AG04450 (cell line): ENCODE results near the gene DEFB128. TPM values are rescaled to one million over a fixed set of nuclear protein-coding genes. Genes with fewer than 3 reads are reported as not detected.

Experiments
- CTCF ChIA-PET: fragments of 300-600, 350-600 bp; formaldehyde crosslinking; extraction: SDS; loops from one replicate; lab custom pipeline; 2022; ENCODE audit warnings: antibody characterized with exemption, inconsistent platforms; lab: Charles Lee
- POLR2A ChIA-PET: fragments of 350-600 bp; formaldehyde crosslinking; extraction: SDS; loops from one replicate; lab custom pipeline; 2021; ENCODE audit warnings: antibody characterized with exemption, inconsistent platforms; lab: Yijun Ruan, JAX
- DNase-seq: peaks from one replicate; pipeline ENCODE4 v3.0.0-alpha.2; 2011; ENCODE audit warnings: low read depth, low spot score
- H3K27ac ChIP-seq: one replicate; pipeline ENCODE4 v1.5.1; 2012; ENCODE audit warnings: low read depth, low read length, control low read depth
- H3K27me3 ChIP-seq: one replicate; pipeline ENCODE4 v1.6.0; 2012; ENCODE audit warnings: low read length; ENCODE audit not compliant: control insufficient read depth, insufficient read depth
- H3K4me3 ChIP-seq: 2 replicates; pipeline ENCODE4 v1.5.1; 2011; ENCODE audit warnings: mild to moderate bottlenecking, low read depth, low read length, control low read depth
- H3K9me3 ChIP-seq: 2 replicates; pipeline ENCODE4 v1.5.1; 2012; ENCODE audit warnings: low read length; ENCODE audit not compliant: control insufficient read depth, insufficient read depth
- polyA plus RNA-seq: library from polyadenylated mRNA; depleted of rRNA; stranded (reverse); fragments of >200 nt; gene quantifications from 2 replicates; pipeline ENCODE4 v1.2.3, GENCODE V29; 2011
- TF ChIP-seq, protein P1 (sequence below): IDR thresholded peaks from 2 replicates; pipeline ENCODE4 v1.5.1; 2011; ENCODE audit warnings: low read depth, low read length, control low read depth, inconsistent platforms

DEFB128 gene
- polyA plus RNA-seq, 1 experiment = not detected

DNA sequence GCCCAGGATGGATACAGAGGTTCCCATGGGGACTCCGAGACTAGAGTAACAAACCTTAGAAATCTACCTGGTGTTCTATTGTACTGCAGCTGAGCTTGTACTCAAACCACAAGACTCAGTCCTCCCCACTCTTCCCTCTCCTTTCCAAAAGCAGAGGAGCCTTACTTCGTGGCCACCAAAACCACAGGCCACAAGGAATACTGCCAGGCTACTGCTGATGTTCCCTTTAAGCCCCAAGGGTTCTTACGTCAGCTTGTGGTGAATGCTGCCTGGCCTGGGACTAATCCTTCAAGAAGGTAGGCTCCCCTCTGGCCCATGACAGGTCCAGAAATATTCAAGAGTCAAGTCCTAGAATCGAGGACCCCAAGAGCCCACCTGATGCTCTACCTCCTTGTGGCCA is 10.5 kb upstream of the DEFB128 start:
- DNase-seq = no peak
- POLR2A ChIA-PET = no interaction called here
- TF ChIP-seq, protein P1, sequence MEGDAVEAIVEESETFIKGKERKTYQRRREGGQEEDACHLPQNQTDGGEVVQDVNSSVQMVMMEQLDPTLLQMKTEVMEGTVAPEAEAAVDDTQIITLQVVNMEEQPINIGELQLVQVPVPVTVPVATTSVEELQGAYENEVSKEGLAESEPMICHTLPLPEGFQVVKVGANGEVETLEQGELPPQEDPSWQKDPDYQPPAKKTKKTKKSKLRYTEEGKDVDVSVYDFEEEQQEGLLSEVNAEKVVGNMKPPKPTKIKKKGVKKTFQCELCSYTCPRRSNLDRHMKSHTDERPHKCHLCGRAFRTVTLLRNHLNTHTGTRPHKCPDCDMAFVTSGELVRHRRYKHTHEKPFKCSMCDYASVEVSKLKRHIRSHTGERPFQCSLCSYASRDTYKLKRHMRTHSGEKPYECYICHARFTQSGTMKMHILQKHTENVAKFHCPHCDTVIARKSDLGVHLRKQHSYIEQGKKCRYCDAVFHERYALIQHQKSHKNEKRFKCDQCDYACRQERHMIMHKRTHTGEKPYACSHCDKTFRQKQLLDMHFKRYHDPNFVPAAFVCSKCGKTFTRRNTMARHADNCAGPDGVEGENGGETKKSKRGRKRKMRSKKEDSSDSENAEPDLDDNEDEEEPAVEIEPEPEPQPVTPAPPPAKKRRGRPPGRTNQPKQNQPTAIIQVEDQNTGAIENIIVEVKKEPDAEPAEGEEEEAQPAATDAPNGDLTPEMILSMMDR = no peak
- H3K9me3 ChIP-seq = no peaks in the 10 kb centered on the region
- H3K27ac ChIP-seq = no peak overlapping the region
- no peak overlapping the region for H3K4me3 ChIP-seq
- H3K27me3 ChIP-seq = peaks cover 3% of the 10 kb centered on the region
- CTCF ChIA-PET = no interaction called here

DNA sequence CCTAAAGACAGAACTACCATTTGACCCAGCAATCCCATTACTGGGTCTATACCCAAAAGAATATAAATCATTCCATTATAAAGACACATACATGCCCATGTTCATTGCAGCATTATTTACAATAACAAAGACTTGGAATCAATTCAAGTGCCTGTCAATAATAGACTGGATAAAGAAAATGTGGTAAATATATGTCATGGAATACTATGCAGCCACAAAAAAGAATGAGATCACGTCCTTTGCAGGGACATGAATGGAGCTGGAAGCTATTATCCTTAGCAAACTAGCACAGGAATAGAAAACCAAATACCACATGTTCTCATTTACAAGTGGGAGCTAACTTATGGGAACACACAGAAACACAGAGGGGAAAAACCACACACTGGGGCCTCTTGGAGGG is 8.7 kb upstream of the DEFB128 start:
- TF ChIP-seq, protein P1 = no peak
- Histone ChIP-seq H3K9me3 (no peaks in the 10 kb centered on the region), H3K4me3 (no peak overlapping the region), H3K27me3 (peaks cover 3% of the 10 kb centered on the region), H3K27ac (no peak overlapping the region)
- ChIA-PET POLR2A (no interaction called here), CTCF (no interaction called here)
- DNase-seq = no peak

DNA sequence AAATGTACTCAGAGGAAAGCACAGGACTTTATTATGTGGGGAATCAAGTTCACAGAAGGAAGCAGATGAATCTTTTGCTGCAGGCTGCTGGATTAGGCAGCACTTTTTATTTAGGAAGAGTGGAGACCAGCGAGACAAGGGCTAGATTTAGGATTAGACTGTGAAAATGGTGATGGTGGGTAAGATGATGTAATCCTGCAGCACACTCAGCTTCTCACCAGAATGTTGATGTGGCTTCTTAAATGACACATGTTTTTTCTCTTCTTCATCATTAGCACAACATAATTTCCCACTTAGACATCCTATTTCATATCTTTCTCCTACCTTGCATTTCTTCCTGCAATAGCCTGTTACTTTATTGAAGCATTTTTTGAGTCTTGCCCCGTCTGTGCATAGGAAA is 1.8 kb downstream of the DEFB128 start:
- POLR2A ChIA-PET = no interaction called here
- Histone ChIP-seq H3K4me3 (no peak overlapping the region), H3K9me3 (no peaks in the 10 kb centered on the region), H3K27ac (no peak overlapping the region), H3K27me3 (no peaks in the 10 kb centered on the region)
- CTCF ChIA-PET = no interaction called here
- TF ChIP-seq, protein P1 = no peak
- DNase-seq = no peak

DNA sequence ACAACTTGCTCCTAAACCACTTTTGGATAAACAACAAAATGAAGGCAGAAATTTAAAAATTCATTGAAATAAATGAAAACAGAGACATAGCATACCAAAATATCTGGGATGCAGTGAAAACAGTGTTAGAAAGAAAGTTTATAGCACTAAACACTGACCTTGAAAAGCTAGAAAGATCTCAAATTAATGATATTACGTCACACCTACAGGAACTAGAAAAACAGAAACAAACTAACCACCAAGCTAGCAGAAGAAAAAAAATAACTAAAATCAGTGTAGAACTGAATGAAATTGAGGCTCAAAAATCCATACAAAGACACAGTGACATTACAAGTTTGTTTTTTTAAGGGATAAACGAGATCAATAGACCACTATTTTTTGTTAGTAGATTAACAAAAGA is 5.2 kb downstream of the DEFB128 start:
- H3K27me3 ChIP-seq = no peaks in the 10 kb centered on the region
- POLR2A ChIA-PET = no interaction called here
- TF ChIP-seq, protein P1 = no peak

DNA sequence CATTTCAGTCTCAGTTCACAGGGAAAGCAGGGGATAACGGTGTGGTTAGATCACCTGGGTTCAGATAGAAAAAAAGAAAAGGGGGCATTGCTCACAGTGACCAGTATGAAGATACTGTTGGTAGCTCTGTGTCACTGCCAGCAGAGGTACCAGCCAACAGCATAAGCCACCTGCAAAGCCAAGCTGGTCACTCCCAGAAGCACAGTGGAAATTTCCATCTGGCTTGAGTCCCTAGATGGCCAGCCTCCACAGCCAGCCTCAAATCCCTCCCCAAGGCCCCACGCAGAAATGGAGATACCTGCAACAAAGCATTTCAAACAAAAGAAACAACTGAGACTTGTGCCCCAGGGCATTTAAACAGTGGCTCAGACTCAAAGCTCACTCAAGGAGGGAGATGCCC is 20.6 kb downstream of the DEFB128 start:
- TF ChIP-seq, protein P1 = no peak
- no peak for DNase-seq
- H3K27me3 ChIP-seq = no peaks in the 10 kb centered on the region
- CTCF ChIA-PET = no interaction called here
- H3K9me3 ChIP-seq = no peaks in the 10 kb centered on the region
- H3K4me3 ChIP-seq = no peak overlapping the region
- H3K27ac ChIP-seq = no peak overlapping the region
- POLR2A ChIA-PET = no interaction called here

More for the DNA sequence above, 5.2 kb downstream of the DEFB128 start:
- H3K27ac ChIP-seq = no peak overlapping the region
- no peak for DNase-seq
- CTCF ChIA-PET = no interaction called here
- H3K4me3 ChIP-seq = no peak overlapping the region
- no peaks in the 10 kb centered on the region for H3K9me3 ChIP-seq
